Activated CD4-positive, alpha-beta memory T cell treated with anti-CD3 and anti-CD28 coated beads for 36 hours (primary cell): ENCODE results near the gene DDX6. TPM values are rescaled to one million over a fixed set of nuclear protein-coding genes. Genes with fewer than 3 reads are reported as not detected.
"Not testable (repeated sequence)": the region's sequence is repeated elsewhere in the genome, so short reads cannot be mapped to it uniquely, and the experiment has no call there.

Source experiments
- CTCF ChIA-PET: fragments of 350-600 bp; sonication (Branson Sonifier 250); formaldehyde crosslinking; loops from one replicate; lab custom pipeline; 2021; ENCODE audit warnings: antibody characterized with exemption, inconsistent platforms; lab: Charles Lee
- POLR2A ChIA-PET: fragments of 350-600 bp; sonication (Branson Sonifier 250); formaldehyde crosslinking; loops from one replicate; lab custom pipeline; 2021; ENCODE audit warnings: antibody characterized with exemption; lab: Charles Lee
- DNase-seq: peaks from one replicate; pipeline ENCODE4 v3.0.0-alpha.2; 2020
- H3K27ac Mint-ChIP-seq: one replicate; pipeline ENCODE4 v1.8.0; 2021; ENCODE audit warnings: mixed read lengths
- H3K27me3 Mint-ChIP-seq: one replicate; pipeline ENCODE4 v1.8.0; 2021; ENCODE audit warnings: mixed read lengths
- H3K36me3 Mint-ChIP-seq: one replicate; pipeline ENCODE4 v1.8.0; 2021; ENCODE audit warnings: mixed read lengths
- H3K4me1 Mint-ChIP-seq: one replicate; pipeline ENCODE4 v1.8.0; 2021; ENCODE audit warnings: low read depth, mixed read lengths
- H3K4me3 Mint-ChIP-seq: one replicate; pipeline ENCODE4 v1.8.0; 2021; ENCODE audit warnings: mild to moderate bottlenecking, mixed read lengths
- H3K9me3 Mint-ChIP-seq: one replicate; pipeline ENCODE4 v1.8.0; 2021; ENCODE audit warnings: mixed read lengths
- intact Hi-C: fragments of 100-400 bp; cut with micrococcal nuclease; formaldehyde crosslinking; loops from one replicate; pipeline ENCODE4 v1.15.1; 2023
- total RNA-seq, 2 experiments: library from RNA; stranded (reverse); gene quantifications; one replicate each; pipeline ENCODE4 v1.2.3, GENCODE V29; 2021

Gene DDX6
- total RNA-seq, 2 experiments from 2014 or later: 175 to 180 TPM

DNA sequence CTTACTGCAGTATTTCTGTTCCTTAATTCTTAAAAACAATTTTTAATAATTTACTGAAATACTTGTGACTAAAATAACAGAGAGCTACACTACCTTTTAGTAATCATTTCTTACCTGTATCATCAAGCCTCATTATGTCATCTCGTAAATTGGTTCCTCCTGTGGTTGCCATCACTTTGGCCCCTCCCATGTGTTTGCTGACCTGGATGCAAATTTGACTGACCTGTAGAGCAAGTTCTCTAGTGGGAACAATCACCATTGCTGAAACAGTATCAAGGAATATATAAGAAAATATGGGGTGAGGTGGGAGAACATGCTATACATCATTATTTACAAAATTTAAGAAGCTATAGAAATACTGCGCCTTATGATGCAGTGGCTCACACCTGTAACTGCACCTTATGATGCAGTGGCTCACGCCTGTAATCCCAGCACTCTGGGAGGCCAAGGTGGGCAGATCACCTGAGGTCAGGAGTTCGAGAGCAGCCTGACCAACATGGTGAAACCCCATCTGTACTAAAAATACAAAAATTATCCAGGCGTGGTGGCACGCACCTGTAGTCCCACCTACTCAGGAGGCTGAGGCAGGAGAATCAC is 25.8 kb downstream of the DDX6 start:
- H3K27ac Mint-ChIP-seq, H3K27me3 Mint-ChIP-seq, intact Hi-C loops, DNase-seq, H3K9me3 Mint-ChIP-seq, H3K4me3 Mint-ChIP-seq, POLR2A ChIA-PET: not testable (repeated sequence)
- H3K4me1 Mint-ChIP-seq: peaks cover 26% of the 10 kb centered on the region
- CTCF ChIA-PET: interaction anchor here (1.5 to 1.6 kb wide), 2 partner anchors 24 to 75 kb away, joined by 3 to 4 read pairs; no protein-coding TSS in a partner anchor
- peaks cover 38% of the 10 kb centered on the region for H3K36me3 Mint-ChIP-seq

DNA sequence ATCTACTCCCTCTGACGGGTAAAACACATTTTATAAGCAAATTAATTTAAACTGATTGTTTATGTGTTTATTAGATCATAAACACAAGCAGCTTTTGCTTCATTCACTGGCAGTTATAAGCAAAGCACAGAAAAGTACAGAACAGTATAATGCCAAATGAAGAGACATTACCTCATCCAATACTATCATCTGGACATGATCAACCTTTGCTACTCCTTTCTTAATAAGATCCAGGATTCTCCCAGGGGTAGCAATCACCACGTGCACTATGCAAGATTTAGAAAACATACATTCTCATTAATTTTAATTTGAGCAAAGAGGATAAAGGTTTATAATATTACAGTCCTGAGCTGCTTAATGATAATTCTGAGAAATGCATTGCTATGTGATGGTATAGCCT is 27.9 kb downstream of the DDX6 start:
- peaks cover 39% of the 10 kb centered on the region for H3K36me3 Mint-ChIP-seq
- intact Hi-C loops: no loop called here
- H3K9me3 Mint-ChIP-seq: no peaks in the 10 kb centered on the region
- peaks cover 9% of the 10 kb centered on the region for H3K4me1 Mint-ChIP-seq
- POLR2A ChIA-PET: no interaction called here
- no peak overlapping the region for H3K27ac Mint-ChIP-seq
- no peaks in the 10 kb centered on the region for H3K27me3 Mint-ChIP-seq
- no peak overlapping the region for H3K4me3 Mint-ChIP-seq
- CTCF ChIA-PET: interaction anchor here (1.1 kb wide), 1 partner anchor 13 kb away, joined by 3 read pairs; no protein-coding TSS in a partner anchor
- no peak for DNase-seq

DNA sequence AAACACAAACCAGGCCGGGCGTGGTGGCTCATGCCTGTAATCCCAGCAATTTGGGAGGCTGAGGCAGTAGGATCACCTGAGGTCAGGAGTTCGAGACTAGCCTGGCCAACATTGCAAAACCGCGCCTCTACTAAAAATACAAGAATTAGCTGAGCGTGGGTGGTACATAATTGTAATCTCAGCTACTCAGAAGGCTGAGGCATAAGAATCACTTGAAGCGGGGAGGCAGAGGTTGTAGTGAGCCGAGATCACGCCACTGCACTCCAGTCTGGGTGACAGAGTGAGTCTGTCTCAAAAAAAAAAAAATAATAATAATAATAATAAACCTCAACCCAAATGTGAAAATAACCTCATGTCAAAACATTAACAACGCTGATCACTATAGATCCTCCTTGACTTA is 29.0 kb downstream of the DDX6 start:
- H3K4me1 Mint-ChIP-seq, intact Hi-C loops, H3K9me3 Mint-ChIP-seq, POLR2A ChIA-PET, H3K27me3 Mint-ChIP-seq, CTCF ChIA-PET, H3K4me3 Mint-ChIP-seq, H3K27ac Mint-ChIP-seq, DNase-seq: not testable (repeated sequence)
- H3K36me3 Mint-ChIP-seq: peaks cover 41% of the 10 kb centered on the region

DNA sequence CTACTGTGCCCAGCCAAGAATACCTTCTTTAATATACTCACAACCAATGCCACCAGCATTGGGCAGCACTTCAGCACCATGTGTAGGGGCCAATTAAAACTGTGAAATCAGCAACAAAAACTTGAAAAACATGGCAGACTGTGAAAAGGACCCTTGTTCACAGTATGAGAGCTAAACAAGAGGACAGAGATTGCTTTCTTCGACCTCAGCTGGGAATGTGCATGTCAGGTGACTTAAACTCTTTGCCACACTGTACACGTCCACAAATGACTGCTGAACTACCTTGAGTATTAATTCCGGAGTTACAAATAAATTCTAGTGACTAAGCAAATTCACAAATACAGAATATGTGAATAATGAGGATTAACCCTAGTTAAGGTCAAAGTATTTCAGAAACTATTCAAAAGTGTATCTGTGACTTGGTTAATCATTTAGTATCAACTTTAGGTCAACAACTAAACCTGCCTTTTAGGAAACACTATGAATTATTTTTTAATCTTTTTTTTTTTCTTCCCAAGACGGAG is 33.0 kb downstream of the DDX6 start:
- Mint-ChIP-seq H3K36me3 (peaks cover 61% of the 10 kb centered on the region), H3K9me3 (no peaks in the 10 kb centered on the region), H3K4me3 (no peak overlapping the region), H3K4me1 (peaks cover 2% of the 10 kb centered on the region), H3K27ac (peak overlapping the region; percentile 46), H3K27me3 (no peaks in the 10 kb centered on the region)
- intact Hi-C loops: no loop called here
- POLR2A ChIA-PET: no interaction called here
- CTCF ChIA-PET: interaction anchor here (0.8 kb wide), 1 partner anchor 137 kb away, joined by 3 read pairs; no protein-coding TSS in a partner anchor
- DNase-seq: no peak

- no peak for DNase-seq
- H3K4me3 Mint-ChIP-seq: no peak overlapping the region
- no peaks in the 10 kb centered on the region for H3K9me3 Mint-ChIP-seq
- intact Hi-C loops: no loop called here
- H3K27me3 Mint-ChIP-seq: no peaks in the 10 kb centered on the region
- CTCF ChIA-PET: no interaction called here
- H3K36me3 Mint-ChIP-seq: peaks cover 56% of the 10 kb centered on the region
- POLR2A ChIA-PET: no interaction called here
- peaks cover 2% of the 10 kb centered on the region for H3K4me1 Mint-ChIP-seq
- H3K27ac Mint-ChIP-seq: no peak overlapping the region
Observed at GRCh38 chr11:118752654-118753053, 38.3 kb downstream of the DDX6 start.

DNA sequence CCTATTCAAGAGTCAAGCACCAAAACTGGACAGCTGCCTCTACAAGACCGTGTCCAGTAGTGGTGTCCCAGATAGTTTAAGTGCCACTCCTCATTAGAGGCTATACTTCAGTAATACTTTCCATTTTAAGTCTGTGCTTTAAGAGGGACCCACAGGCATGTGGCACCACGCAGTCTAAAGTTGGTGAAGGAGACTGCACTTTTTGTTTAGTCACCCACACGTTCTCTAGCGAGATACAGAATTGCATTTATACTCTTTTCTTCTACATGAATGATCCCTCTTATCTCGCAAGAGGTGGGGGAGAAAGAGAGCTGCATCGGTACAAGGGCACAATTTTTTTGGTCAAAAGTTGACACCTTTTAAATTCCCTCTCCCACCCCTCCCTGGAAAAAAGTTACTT is 41.5 kb downstream of the DDX6 start:
- H3K27ac Mint-ChIP-seq: no peak overlapping the region
- ChIA-PET CTCF (interaction anchor here (3.1 kb wide), 1 partner anchor 60 kb away, joined by 12 read pairs; no protein-coding TSS in a partner anchor), POLR2A (interaction anchor here (0.8 kb wide), 1 partner anchor 78 kb away, joined by 3 read pairs; no protein-coding TSS in a partner anchor)
- no peak for DNase-seq
- H3K4me3 Mint-ChIP-seq: no peak overlapping the region
- no peaks in the 10 kb centered on the region for H3K27me3 Mint-ChIP-seq
- H3K4me1 Mint-ChIP-seq: peaks cover 2% of the 10 kb centered on the region
- peaks cover 35% of the 10 kb centered on the region for H3K36me3 Mint-ChIP-seq
- no peaks in the 10 kb centered on the region for H3K9me3 Mint-ChIP-seq
- intact Hi-C loops: loop anchor here (5.0 kb wide), 1 partner anchor 57 kb away; no protein-coding TSS in a partner anchor

- no peak for DNase-seq
- H3K4me3 Mint-ChIP-seq: no peak overlapping the region
- CTCF ChIA-PET: interaction anchor here (1.3 kb wide), 1 partner anchor 58 kb away, joined by 4 read pairs; no protein-coding TSS in a partner anchor
- intact Hi-C loops: loop anchor here (5.0 kb wide), 1 partner anchor 56 kb away; no protein-coding TSS in a partner anchor
- H3K36me3 Mint-ChIP-seq: peaks cover 27% of the 10 kb centered on the region
- no peaks in the 10 kb centered on the region for H3K9me3 Mint-ChIP-seq
- POLR2A ChIA-PET: no interaction called here
- peaks cover 2% of the 10 kb centered on the region for H3K4me1 Mint-ChIP-seq
- H3K27me3 Mint-ChIP-seq: no peaks in the 10 kb centered on the region
- H3K27ac Mint-ChIP-seq: peak overlapping the region; percentile 40
Observed at GRCh38 chr11:118748056-118748455, 42.9 kb downstream of the DDX6 start.

- Mint-ChIP-seq H3K27me3 (no peaks in the 10 kb centered on the region), H3K4me1 (peaks cover 2% of the 10 kb centered on the region), H3K4me3 (no peak overlapping the region), H3K36me3 (peaks cover 23% of the 10 kb centered on the region), H3K9me3 (no peaks in the 10 kb centered on the region), H3K27ac (no peak overlapping the region)
- no peak for DNase-seq
- intact Hi-C loops: loop anchor here (5.0 kb wide), 1 partner anchor 55 kb away; no protein-coding TSS in a partner anchor
- ChIA-PET CTCF (interaction anchor here (1.5 kb wide), 1 partner anchor 57 kb away, joined by 8 read pairs; no protein-coding TSS in a partner anchor), POLR2A (no interaction called here)
Observed at GRCh38 chr11:118746988-118747585, 43.9 kb downstream of the DDX6 start.

GRCh38 chr11:118744046-118744445 is 46.9 kb downstream of the DDX6 start:
- H3K27ac Mint-ChIP-seq: no peak overlapping the region
- H3K27me3 Mint-ChIP-seq: no peaks in the 10 kb centered on the region
- intact Hi-C loops: no loop called here
- ChIA-PET CTCF (interaction anchor here (1.6 kb wide), 1 partner anchor 54 kb away, joined by 5 read pairs; no protein-coding TSS in a partner anchor), POLR2A (no interaction called here)
- no peaks in the 10 kb centered on the region for H3K4me1 Mint-ChIP-seq
- no peak overlapping the region for H3K4me3 Mint-ChIP-seq
- DNase-seq: no peak
- no peaks in the 10 kb centered on the region for H3K9me3 Mint-ChIP-seq
- H3K36me3 Mint-ChIP-seq: no peaks in the 10 kb centered on the region

GRCh38 chr11:118742304-118742703 is 48.7 kb downstream of the DDX6 start:
- intact Hi-C loops: no loop called here
- Mint-ChIP-seq H3K27ac (no peak overlapping the region), H3K36me3 (no peaks in the 10 kb centered on the region), H3K4me3 (no peak overlapping the region), H3K27me3 (no peaks in the 10 kb centered on the region), H3K4me1 (no peaks in the 10 kb centered on the region), H3K9me3 (no peaks in the 10 kb centered on the region)
- ChIA-PET POLR2A (no interaction called here), CTCF (interaction anchor here (1.5 kb wide), 1 partner anchor 53 kb away, joined by 4 read pairs; no protein-coding TSS in a partner anchor)
- DNase-seq: no peak

GRCh38 chr11:118740892-118741291 is 50.1 kb downstream of the DDX6 start:
- Mint-ChIP-seq H3K4me1 (no peaks in the 10 kb centered on the region), H3K36me3 (no peaks in the 10 kb centered on the region), H3K27ac (no peak overlapping the region), H3K4me3 (no peak overlapping the region), H3K27me3 (no peaks in the 10 kb centered on the region), H3K9me3 (no peaks in the 10 kb centered on the region)
- ChIA-PET CTCF (no interaction called here), POLR2A (no interaction called here)
- intact Hi-C loops: no loop called here
- no peak for DNase-seq

- H3K4me3 Mint-ChIP-seq: no peak overlapping the region
- ChIA-PET POLR2A (no interaction called here), CTCF (no interaction called here)
- no peaks in the 10 kb centered on the region for H3K36me3 Mint-ChIP-seq
- no peaks in the 10 kb centered on the region for H3K27me3 Mint-ChIP-seq
- no peaks in the 10 kb centered on the region for H3K9me3 Mint-ChIP-seq
- no peak overlapping the region for H3K27ac Mint-ChIP-seq
- intact Hi-C loops: no loop called here
- H3K4me1 Mint-ChIP-seq: no peaks in the 10 kb centered on the region
- no peak for DNase-seq
Observed at GRCh38 chr11:118735203-118735602, 55.8 kb downstream of the DDX6 start.
